Measurements from ENCODE around the gene PPM1H.
"Not testable (repeated sequence)": the region's sequence is repeated elsewhere in the genome, so short reads cannot be mapped to it uniquely, and the experiment has no call there.

Gene PPM1H

GRCh38 chr12:62760341-62760740 lies 174.6 kb downstream of the PPM1H start:
- not testable (repeated sequence) for DNase-seq

GRCh38 chr12:62758216-62758615 lies 176.7 kb downstream of the PPM1H start:
- no peak for DNase-seq

GRCh38 chr12:62757048-62757447 lies 177.9 kb downstream of the PPM1H start:
- no peak for DNase-seq

GRCh38 chr12:62754706-62755105 lies 180.2 kb downstream of the PPM1H start:
- DNase-seq, result no peak

GRCh38 chr12:62751810-62752155 lies 183.2 kb downstream of the PPM1H start:
- DNase-seq, result no peak

GRCh38 chr12:62750941-62751809 lies 183.8 kb downstream of the PPM1H start:
- no peak for DNase-seq

- no peak for DNase-seq
Measured at GRCh38 chr12:62749586-62749985, 185.4 kb downstream of the PPM1H start.

- DNase-seq, result no peak
Measured at GRCh38 chr12:62748941-62749468, 185.9 kb downstream of the PPM1H start.

GRCh38 chr12:62744551-62744950 lies 190.4 kb downstream of the PPM1H start:
- DNase-seq, result no peak

GRCh38 chr12:62739266-62740015 lies 195.5 kb downstream of the PPM1H start:
- DNase-seq, result no peak

- no peak for DNase-seq
Measured at GRCh38 chr12:62738616-62739015, 196.3 kb downstream of the PPM1H start.

GRCh38 chr12:62738105-62738504 lies 196.8 kb downstream of the PPM1H start:
- DNase-seq, result no peak

GRCh38 chr12:62737615-62738014 lies 197.3 kb downstream of the PPM1H start:
- DNase-seq, result no peak

GRCh38 chr12:62737188-62737587 lies 197.8 kb downstream of the PPM1H start:
- DNase-seq, result no peak

GRCh38 chr12:62736596-62736995 lies 198.4 kb downstream of the PPM1H start:
- no peak for DNase-seq

- DNase-seq, result no peak
Measured at GRCh38 chr12:62732861-62733427, 202.0 kb downstream of the PPM1H start.

GRCh38 chr12:62731055-62731820 lies 203.7 kb downstream of the PPM1H start:
- DNase-seq, result no peak

GRCh38 chr12:62730649-62731048 lies 204.3 kb downstream of the PPM1H start:
- no peak for DNase-seq

GRCh38 chr12:62729579-62730544 lies 205.1 kb downstream of the PPM1H start:
- not testable (repeated sequence) for DNase-seq

- no peak for DNase-seq
Measured at GRCh38 chr12:62728741-62729140, 206.2 kb downstream of the PPM1H start.

- no peak for DNase-seq
Measured at GRCh38 chr12:62726471-62726980, 208.4 kb downstream of the PPM1H start.

All from NCI-H774 (cell line).